Uterus (tissue), 4 donors: ENCODE measurements around the gene THOC3. TPM values are rescaled to one million over a fixed set of nuclear protein-coding genes. Genes with fewer than 3 reads are reported as not detected.
"Not testable (repeated sequence)": the region's sequence is repeated elsewhere in the genome, so short reads cannot be mapped to it uniquely, and the experiment has no call there.

ENCODE experiments used
- DNase-seq, 2 donors: peaks; one replicate each; pipeline ENCODE4 v3.0.0-alpha.2; 2019 to 2020
- H3K27ac ChIP-seq, 2 donors: fragments of 200-600 bp; sonication (generic); 1 replicate in 1 of 2; 2 replicates in 1 of 2; pipeline ENCODE4 v1.5.1; 2016 to 2018
- H3K27me3 ChIP-seq, 2 donors: fragments of 200-600 bp; sonication (generic); one replicate each; pipeline ENCODE4 v1.5.1; 2018 to 2019; ENCODE audit warnings: control low read depth in 1 of 2
- H3K36me3 ChIP-seq, 2 donors: fragments of 200-600 bp; sonication (generic); one replicate each; pipeline ENCODE4 v1.5.1; 2019; ENCODE audit warnings: control low read depth in 1 of 2
- H3K4me1 ChIP-seq, 2 donors: fragments of 200-600 bp; sonication (generic); one replicate each; pipeline ENCODE4 v1.5.1; 2018 to 2019; ENCODE audit warnings: control low read depth in 1 of 2
- H3K4me3 ChIP-seq, 2 donors: fragments of 200-600 bp; sonication (generic); 1 replicate in 1 of 2; 2 replicates in 1 of 2; pipeline ENCODE4 v1.5.1; 2018 to 2019; ENCODE audit warnings: mild to moderate bottlenecking in 1 of 2
- H3K9me3 ChIP-seq, 2 donors: fragments of 200-600 bp; sonication (generic); one replicate each; pipeline ENCODE4 v1.5.1; 2019; ENCODE audit warnings: control low read depth in 1 of 2
- intact Hi-C: fragments of 100-400 bp; cut with DNase I; formaldehyde crosslinking; loops from one replicate; pipeline ENCODE4 v1.15.1; 2023; ENCODE audit warnings: low total_unique reads
- total RNA-seq, 4 donors: library from RNA; depleted of rRNA in 3 of 4; stranded (reverse); fragments of >200 nt in 3 of 4; gene quantifications; one replicate each; pipeline versions ENCODE4 v1.1.0 to v1.2.4, GENCODE V29; 2014 to 2023
- donor health status: DM: yes; HTN: yes; CAD: no.

Gene THOC3
- total RNA-seq, 4 donors from 2014 or later: 6.8 to 57.8 (median 36.3) TPM

- H3K9me3 ChIP-seq, H3K27ac ChIP-seq, H3K36me3 ChIP-seq, H3K4me1 ChIP-seq, H3K27me3 ChIP-seq, DNase-seq, H3K4me3 ChIP-seq, intact Hi-C loops: not testable (repeated sequence)
These were observed 5.8 kb downstream of the THOC3 start for GRCh38 chr5:175962329-175962728.

GRCh38 chr5:175960228-175960627 is 7.9 kb downstream of the THOC3 start:
- H3K27me3 ChIP-seq, intact Hi-C loops, H3K36me3 ChIP-seq: not testable (repeated sequence)

DNA sequence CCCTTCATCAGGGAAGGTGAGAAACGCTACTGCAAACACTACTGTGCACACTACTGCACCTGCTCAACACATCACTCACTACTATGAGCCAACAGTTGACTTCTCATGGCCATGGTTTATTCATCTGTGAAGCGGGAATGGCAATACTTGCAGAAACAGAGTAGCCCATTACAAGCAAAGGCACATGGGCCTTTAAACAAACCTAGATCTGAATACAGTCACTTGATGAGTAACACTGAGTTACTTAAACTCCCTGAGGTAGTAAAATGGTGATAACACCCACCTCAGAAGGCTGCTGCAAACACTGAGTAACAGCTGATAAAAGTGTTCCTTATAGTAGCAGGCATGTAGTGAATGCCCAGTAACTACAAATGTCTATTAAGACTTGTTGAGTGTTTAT is 9.6 kb downstream of the THOC3 start:
- H3K27ac ChIP-seq, H3K27me3 ChIP-seq, H3K36me3 ChIP-seq, intact Hi-C loops, H3K9me3 ChIP-seq, H3K4me1 ChIP-seq, DNase-seq, H3K4me3 ChIP-seq: not testable (repeated sequence)

More at GRCh38 chr5:175960228-175960627, 7.9 kb downstream of the THOC3 start:
- not testable (repeated sequence) for H3K4me3 ChIP-seq, H3K9me3 ChIP-seq, H3K4me1 ChIP-seq, H3K27ac ChIP-seq, DNase-seq

- H3K4me3 ChIP-seq, H3K36me3 ChIP-seq, intact Hi-C loops, H3K4me1 ChIP-seq, H3K27me3 ChIP-seq, DNase-seq, H3K27ac ChIP-seq, H3K9me3 ChIP-seq: not testable (repeated sequence)
These were observed 14.0 kb downstream of the THOC3 start for GRCh38 chr5:175954107-175954506.

DNA sequence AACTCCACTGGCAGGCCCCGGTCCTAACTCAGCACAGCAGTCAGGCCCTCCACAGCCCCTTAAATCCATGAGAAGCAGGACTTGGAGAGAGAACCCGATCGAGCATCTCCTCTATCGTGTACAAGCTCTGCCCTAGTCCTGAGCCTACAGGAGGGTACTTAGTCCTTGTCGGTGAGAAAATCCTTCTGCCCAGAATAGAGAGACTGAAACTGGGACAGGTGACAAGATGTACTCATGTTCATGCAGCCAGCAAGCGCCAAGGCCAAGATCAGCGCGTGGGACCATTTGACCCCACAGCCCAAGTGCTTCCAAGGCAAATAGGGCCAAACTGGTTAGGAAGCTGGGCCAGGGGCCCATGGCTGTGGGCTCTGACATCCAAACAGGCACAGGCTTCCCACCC is 15.3 kb downstream of the THOC3 start:
- H3K36me3 ChIP-seq, H3K9me3 ChIP-seq, H3K4me1 ChIP-seq, DNase-seq, H3K27ac ChIP-seq, H3K27me3 ChIP-seq, intact Hi-C loops, H3K4me3 ChIP-seq: not testable (repeated sequence)

DNA sequence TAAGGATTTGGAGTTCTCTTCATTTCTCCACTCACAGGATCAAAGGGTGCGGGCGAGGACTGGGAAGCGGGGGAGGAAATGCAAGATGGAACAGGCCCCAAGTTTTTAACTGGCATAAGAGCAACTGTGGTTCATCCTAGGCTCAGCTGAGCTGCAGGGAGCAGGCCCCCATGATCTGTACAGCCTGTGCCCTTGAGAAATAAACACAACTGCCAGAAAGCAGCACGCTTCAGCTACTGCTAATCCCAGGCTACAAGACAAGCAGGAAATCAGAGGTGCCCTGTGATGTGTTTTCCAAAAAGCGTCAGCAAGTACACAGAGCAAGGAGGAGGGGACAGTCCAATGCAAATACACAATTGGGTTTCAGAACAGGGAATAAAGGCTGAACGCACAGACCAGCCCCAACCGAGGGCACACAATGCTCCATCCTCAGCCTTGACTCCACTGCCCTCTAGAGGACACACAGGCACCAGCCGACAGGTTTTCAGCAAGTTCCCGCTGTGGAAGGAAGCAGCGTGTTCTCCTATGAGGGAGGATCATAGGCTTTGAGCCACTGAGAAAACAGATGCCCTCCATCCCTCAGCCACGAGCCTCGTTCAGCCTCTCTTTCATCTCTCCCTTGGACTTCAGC is 16.7 kb downstream of the THOC3 start:
- H3K9me3 ChIP-seq, H3K27ac ChIP-seq, H3K27me3 ChIP-seq, H3K4me1 ChIP-seq, H3K4me3 ChIP-seq, H3K36me3 ChIP-seq, intact Hi-C loops, DNase-seq: not testable (repeated sequence)

- H3K9me3 ChIP-seq, H3K36me3 ChIP-seq, H3K27ac ChIP-seq, H3K4me1 ChIP-seq, H3K27me3 ChIP-seq, intact Hi-C loops, H3K4me3 ChIP-seq, DNase-seq: not testable (repeated sequence)
These were observed 19.6 kb downstream of the THOC3 start for GRCh38 chr5:175948329-175949108.

DNA sequence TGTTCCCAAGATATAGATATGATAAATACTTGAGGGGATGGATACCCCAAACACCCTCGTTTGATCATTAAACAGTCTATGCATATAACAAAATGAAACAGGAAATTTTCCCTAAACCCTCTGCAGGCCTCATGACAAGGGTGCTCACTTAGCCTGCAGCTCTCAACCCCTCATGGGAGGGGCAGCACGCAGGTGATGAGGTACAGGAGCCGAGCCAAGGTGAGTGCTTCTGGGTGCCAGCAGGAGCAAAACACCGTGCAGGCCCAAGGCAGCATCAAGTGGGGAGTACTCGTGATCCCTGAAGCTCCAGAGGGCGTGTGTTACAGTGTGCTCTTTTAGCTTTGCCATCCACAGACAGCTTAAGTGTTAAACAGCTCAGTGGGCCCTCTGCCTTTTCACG is 24.9 kb downstream of the THOC3 start:
- H3K4me3 ChIP-seq, intact Hi-C loops, H3K9me3 ChIP-seq, H3K27ac ChIP-seq, H3K4me1 ChIP-seq, H3K27me3 ChIP-seq, H3K36me3 ChIP-seq, DNase-seq: not testable (repeated sequence)

- DNase-seq, H3K4me3 ChIP-seq, H3K27ac ChIP-seq, H3K9me3 ChIP-seq, H3K27me3 ChIP-seq, H3K4me1 ChIP-seq, H3K36me3 ChIP-seq, intact Hi-C loops: not testable (repeated sequence)
These were observed 27.5 kb downstream of the THOC3 start for GRCh38 chr5:175940632-175941031.

DNA sequence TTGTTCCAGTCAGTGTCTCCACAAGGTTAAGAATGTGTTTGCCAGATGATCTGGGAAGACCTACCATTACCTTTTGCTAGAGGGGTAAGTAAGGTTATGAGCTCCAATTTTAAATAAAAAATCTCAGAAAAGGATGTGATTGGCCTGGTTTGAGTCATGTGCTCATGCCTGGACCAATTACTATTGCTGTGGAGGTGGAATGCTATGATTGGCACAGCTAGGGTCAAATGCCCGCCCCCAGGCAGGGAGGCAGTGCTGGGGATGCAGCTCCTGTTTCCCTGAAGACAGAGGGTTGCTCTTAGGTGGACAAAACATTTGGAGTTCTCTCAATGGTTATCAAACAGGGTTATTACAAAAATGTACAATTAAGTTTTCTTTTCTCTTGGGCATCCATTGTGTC is 29.6 kb downstream of the THOC3 start:
- H3K36me3 ChIP-seq, intact Hi-C loops, H3K27me3 ChIP-seq, H3K27ac ChIP-seq, H3K9me3 ChIP-seq, H3K4me1 ChIP-seq, H3K4me3 ChIP-seq, DNase-seq: not testable (repeated sequence)

GRCh38 chr5:175928752-175929151 is 39.4 kb downstream of the THOC3 start:
- intact Hi-C loops, H3K4me3 ChIP-seq, H3K9me3 ChIP-seq, H3K4me1 ChIP-seq, H3K27ac ChIP-seq, H3K27me3 ChIP-seq, DNase-seq, H3K36me3 ChIP-seq: not testable (repeated sequence)

DNA sequence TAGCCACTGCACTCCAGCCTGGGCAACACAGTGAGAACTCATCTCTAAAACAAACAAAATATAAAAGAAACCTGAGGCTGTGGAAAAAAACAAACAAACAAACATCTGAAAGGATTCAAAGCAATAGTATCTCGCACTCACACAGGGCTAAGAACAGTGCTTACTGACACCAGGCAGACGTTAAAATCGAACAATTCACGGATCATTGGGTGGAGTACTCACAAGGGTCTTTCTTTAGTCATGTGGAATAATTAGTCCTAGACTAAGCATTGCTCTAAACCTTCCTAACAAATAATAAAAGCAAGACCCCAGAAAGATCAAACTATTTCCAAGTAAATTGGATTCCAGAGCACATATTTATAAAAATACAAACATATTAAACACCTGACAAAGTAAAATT is 43.0 kb downstream of the THOC3 start:
- H3K27me3 ChIP-seq, H3K36me3 ChIP-seq, H3K4me1 ChIP-seq, DNase-seq, H3K9me3 ChIP-seq, H3K27ac ChIP-seq, H3K4me3 ChIP-seq, intact Hi-C loops: not testable (repeated sequence)
